IPS DF 19.7 (cell line): ENCODE results near the gene HEXA.

ENCODE experiments used
- DNase-seq: peaks from one replicate; pipeline ENCODE4 v3.0.0-alpha.2; 2013; ENCODE audit warnings: low read depth, low spot score

HEXA gene

GRCh38 chr15:72375501-72375845 lies 341 bp downstream of the HEXA start:
- no peak for DNase-seq

DNA sequence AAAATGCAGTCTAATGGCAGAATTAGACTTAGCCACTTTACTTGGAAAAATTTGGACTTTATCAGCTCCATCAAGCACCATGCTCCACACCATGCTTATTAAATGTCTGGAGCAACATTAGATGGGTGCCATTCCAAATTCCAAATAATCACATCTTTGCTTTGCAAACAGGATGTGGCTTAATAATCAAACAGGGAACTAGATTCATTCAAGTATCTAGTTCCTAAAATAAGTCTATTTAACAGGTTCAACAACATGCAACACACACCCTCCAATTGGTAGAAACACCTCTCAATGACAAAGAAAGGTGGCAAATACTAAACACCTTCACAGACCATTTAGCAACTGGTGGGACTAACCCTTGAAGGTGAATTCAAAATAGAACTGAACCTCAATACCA lies 3.5 kb downstream of the HEXA start:
- no peak for DNase-seq

DNA sequence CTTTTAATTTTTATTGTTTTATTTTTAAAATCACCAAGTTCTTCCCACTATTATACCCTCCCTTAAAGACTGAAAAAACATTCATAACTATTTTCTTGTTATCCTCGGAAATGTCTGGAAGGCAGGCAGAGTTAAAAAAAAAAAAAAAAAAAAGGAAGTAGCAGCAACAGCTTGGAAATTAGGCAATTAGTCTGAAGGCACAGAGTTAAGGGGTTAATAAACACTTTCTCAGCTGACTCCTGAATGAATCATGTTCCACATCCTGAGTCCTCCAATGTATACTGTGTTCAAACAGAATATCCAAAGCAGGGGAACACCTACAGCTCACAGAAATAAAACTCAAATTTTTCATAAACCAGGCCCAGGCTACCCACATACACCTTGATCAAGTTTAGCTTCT lies 5.8 kb downstream of the HEXA start:
- no peak for DNase-seq

DNA sequence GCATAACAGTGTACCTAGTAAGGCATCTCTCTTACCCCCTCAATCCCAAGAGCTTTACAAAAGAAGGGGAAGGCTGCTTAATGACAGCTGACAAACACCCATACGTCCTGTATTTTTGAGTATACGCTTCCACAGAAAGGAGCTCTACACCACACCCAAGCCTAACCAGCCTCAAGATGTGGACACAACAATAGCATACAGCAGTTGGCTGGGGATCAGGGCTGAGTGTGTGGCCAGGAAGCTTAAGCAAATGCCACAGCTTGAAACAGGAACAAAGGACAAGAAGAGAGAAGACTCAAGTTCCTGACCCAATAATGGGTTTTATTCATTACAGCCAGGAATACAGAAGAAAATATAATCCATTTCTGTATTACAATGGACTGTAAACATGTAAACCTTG lies 6.9 kb downstream of the HEXA start:
- DNase-seq = no peak

DNA sequence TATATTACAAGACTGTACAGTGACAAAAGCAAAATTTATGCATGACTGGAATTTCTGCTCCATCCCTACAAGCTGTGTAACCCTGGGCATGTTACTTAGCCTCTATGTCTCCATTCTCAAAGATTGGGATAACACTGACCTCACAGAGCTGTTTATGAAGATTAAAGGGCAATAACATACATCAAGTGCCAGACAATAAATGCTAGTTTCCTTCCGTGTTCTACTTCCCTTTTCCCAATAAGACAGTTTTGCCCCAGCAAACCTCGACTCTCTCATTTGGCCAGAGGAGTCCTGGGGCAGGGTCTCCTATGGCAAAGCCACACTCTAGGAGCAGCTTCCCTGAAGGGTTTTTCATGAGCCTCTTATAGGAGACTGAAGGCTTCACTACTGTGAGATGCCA lies 7.5 kb downstream of the HEXA start:
- DNase-seq = no peak

GRCh38 chr15:72365844-72366243 lies 10.0 kb downstream of the HEXA start:
- no peak for DNase-seq

DNA sequence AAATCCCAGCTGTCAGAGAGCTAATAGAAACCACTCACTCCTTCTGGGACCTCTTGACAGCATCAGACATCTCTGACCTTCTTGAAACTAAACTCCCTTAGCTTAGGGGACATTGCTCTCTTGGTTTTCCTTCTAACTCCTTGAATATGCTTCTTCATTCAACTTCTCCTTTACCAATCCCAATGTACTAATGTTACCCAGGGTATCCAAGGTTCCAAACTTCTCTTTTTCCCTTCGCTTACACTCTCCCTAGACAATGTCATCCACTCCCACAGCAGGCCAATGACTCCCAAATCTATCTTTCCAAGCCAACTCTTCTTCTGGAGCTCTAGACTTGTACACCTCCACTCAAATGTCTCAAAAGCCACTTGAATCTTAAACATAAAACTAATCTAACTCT lies 14.6 kb downstream of the HEXA start:
- DNase-seq = no peak

DNA sequence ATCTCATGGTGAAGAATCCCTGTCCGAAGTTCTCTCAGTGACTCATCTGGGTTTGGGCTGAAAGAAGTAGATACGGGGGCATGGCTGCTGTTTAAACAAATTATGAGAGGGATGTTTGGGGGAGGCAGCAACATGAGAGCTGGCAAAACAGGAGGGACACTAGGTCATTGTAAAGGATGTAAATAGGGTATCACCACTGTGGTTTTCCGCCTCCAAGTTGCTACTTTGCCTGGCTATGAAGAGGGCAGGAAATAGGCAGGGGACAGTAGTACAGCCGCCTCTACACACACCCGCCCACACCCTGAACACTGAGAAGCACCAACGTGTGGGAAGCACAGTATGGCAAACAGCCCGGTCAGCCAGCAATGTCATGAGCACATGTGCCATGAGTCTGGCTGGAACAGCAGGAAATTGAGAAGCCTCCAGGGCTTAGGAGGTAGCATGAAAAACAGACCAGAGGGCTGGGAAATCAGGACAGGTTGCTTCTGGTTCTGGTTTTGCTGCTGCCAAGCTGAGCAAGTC lies 17.1 kb downstream of the HEXA start:
- no peak for DNase-seq

- no peak for DNase-seq
These were observed 17.7 kb downstream of the HEXA start for GRCh38 chr15:72358121-72358520.

DNA sequence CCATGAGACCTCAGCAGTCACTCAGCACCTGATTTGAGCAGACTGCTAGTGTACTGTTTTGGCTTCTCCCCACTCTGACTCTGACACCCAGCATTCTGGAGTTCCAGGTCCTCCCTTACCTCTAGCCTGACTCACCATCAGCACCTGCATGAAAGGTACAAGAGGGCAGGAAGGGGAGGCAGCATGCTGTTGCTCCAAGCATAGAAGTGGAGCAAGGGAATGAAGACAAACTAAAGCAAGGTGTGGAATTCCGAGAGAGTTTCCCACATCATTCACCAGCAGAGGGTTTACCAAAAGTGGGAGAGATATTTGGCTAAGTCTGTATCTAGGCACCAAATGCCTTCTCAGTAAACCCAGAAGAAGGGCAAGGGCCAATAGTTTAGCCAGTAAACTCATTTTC lies 21.3 kb downstream of the HEXA start:
- DNase-seq = no peak

- no peak for DNase-seq
These were observed 22.5 kb downstream of the HEXA start for GRCh38 chr15:72353266-72353665.

GRCh38 chr15:72345806-72346205 lies 30.0 kb downstream of the HEXA start:
- no peak for DNase-seq

GRCh38 chr15:72345280-72345679 lies 30.5 kb downstream of the HEXA start:
- DNase-seq = no peak

DNA sequence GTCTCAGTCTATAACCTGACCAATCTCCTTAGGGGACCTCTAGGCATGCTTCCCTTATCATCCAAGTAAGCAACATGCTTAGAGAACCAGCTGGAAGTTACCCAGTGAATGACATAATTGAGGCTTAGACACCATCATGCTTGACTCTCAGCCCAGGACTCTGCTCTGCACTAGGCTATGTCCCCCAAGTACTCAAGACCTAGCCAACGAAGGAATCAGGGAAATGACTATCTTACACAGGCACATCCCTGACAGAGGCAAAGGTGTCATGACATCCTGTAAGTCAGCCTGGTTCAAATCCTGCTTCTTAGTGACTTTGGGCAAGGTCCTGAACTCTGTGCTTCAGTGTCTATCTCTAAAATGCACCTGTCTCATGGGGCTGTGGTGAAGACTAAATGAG lies 31.2 kb downstream of the HEXA start:
- no peak for DNase-seq

- DNase-seq = peak; percentile 63
These were observed 33.4 kb downstream of the HEXA start for GRCh38 chr15:72342385-72342784.

DNA sequence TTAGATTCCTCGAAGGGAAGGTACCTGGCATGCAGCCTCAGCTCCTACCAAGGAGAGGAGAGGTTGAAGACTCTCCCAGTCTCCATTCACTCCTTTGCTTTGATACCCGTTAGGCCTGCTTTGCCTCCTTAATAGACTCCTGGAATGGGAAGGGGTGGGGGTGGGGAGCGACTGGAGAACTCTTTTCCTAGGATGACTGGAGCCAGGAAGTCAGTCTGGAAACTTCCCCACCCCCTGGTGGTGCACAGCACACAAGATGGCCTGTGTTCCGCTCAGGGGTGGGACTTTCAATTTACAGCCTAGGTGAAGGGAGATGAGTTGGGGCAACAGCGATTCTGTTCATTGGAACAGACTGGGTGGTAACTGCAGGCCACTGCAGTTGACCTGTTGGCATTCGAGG lies 34.5 kb downstream of the HEXA start:
- no peak for DNase-seq

DNA sequence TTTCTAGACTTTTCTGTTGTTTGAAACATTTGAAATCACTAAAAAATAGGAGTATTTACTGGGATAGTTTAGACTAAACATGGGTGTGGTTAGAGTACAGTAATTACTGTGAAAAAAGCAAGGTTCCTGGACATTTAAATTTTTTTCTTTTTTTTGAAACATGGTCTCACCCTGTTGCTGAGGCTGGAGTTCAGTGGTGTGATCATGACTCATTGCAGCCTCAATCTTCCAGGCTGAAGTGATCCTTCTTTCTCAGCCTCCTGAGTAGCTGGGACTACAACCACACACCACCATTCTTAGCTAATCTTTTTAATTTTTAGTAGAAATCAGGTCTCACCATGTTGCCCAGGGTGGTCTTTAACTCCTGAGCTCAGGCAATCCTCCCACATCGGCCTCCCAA lies 35.4 kb downstream of the HEXA start:
- DNase-seq = no peak

DNA sequence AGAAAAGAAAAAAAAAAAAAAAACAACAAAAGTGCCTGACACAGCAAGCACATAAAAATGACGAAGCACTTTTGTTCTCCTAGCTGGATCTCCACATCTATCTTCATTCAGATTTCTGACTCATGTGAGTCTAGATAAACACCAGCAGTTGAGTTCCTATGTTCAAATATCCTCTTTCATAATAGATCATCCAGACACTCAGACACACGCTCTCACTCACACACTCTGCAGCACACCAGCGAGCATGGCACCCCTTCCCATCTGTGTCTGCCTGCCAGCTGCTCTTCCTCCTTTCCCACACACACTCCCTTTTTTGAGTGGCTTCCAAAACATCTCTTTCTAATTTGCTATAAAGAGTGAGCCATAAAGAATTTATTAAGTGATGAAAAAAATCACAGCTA lies 36.0 kb downstream of the HEXA start:
- DNase-seq = no peak

GRCh38 chr15:72338617-72339321 lies 37.0 kb downstream of the HEXA start:
- no peak for DNase-seq

- no peak for DNase-seq
These were observed 37.7 kb downstream of the HEXA start for GRCh38 chr15:72338148-72338547.

DNA sequence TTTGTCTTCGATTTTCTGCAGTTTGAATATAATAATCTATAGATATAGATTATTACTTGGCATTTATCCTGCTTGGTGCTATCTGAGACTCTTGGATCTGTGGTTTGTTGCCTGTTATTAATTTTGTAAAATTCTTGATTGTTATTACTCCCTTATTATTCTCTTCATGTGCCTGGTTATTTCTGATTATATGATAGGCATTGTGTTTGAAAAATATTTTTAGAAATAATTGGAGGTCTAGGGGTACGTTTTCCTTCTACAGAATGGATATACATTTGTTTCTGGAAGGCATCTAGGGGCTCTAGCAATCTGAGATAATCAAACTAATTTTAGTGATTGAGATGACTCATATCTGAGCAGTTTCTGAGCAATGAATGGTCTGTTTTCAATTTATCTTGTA lies 41.0 kb downstream of the HEXA start:
- DNase-seq = no peak

DNA sequence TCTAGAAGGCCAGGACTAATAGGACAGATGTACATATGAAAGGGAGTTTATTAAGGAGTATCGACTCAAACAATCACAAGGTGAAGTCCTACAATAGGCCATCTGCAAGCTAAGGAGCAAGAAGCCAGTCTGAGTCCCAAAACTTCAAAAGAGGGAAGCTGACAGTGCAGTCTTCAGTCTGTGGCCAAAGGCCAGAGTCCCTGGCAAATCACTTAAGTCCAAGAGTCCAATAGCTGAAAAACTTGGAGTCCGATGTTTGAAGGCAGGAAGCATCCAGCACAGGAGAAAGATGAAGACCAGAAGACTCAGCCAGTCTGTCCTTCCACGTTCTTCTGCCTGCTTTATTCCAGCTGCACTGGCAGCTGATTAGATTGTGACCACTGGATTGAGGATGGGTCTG lies 44.8 kb downstream of the HEXA start:
- no peak for DNase-seq

DNA sequence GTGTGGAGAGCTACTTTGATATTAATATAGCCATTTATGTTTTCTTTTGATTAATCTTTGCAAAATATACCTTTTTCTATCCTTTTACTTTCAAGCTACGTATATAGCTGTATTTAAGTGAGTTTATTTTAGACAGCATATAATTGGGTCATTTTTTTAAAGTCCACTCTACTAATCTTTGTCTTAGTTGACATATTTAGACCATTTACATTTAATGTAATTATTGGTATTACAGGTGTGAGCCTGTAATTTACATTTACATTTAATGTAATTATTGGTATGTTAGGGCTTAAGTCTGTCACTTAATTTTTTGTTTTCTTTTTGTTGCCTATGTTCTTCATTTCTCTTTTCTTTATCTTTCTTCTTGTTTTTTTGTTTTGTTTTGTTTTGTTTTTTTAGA lies 52.1 kb downstream of the HEXA start:
- no peak for DNase-seq

GRCh38 chr15:72319985-72320671 lies 55.7 kb downstream of the HEXA start, which contains the start of gene CELF6:
CELF6 (minus strand) TSS chr15:72320157; CDS start chr15:72319874, 283 bp downstream.
- DNase-seq = no peak
